SK-N-SH (cell line): Measurements from ENCODE around the gene FRYL. TPM values are rescaled to one million over a fixed set of nuclear protein-coding genes. Genes with fewer than 3 reads are reported as not detected.

Experiments used
- CTCF ChIA-PET: fragments of 300-600, 350-600 bp; formaldehyde crosslinking; extraction: SDS; loops from one replicate; lab custom pipeline; 2021; lab: Yijun Ruan, JAX
- POLR2A ChIA-PET: fragments of 350-600 bp; sonication (Branson Sonifier 250); formaldehyde crosslinking; extraction: SDS; loops from one replicate; lab custom pipeline; 2020; ENCODE audit warnings: antibody characterized with exemption, inconsistent platforms; lab: Yijun Ruan, JAX
- DNase-seq: peaks from one replicate; pipeline ENCODE4 v3.0.0; 2012
- H2AFZ ChIP-seq: fragments of 200-600 bp; sonication (generic); 2 replicates; pipeline ENCODE4 v1.8.1; 2016; ENCODE audit warnings: antibody characterized with exemption, mild to moderate bottlenecking, low read depth
- H3F3A ChIP-seq: fragments of 200-600 bp; sonication (generic); replicated peaks from 2 replicates; pipeline ENCODE3; 2016; ENCODE audit warnings: antibody characterized with exemption, mild to moderate bottlenecking; ENCODE audit not compliant: insufficient read depth
- H3K27ac ChIP-seq, 2 experiments: fragments of 200-500 bp in 1 of 2; fragments of 200-600 bp in 1 of 2; sonication (Bioruptor generic) in 1 of 2; sonication (generic), shearing (Covaris generic) in 1 of 2; 2 replicates each; pipeline versions ENCODE4 v1.5.1 to v1.6.1; 2014 to 2016; ENCODE audit warnings: low read depth in 2 of 2, inconsistent platforms in 1 of 2, low read length in 1 of 2, mild to moderate bottlenecking in 1 of 2, mixed read lengths in 1 of 2
- H3K27me3 ChIP-seq: fragments of 200-600 bp; sonication (generic), shearing (Covaris generic); 2 replicates; pipeline ENCODE4 v1.6.1; 2016; ENCODE audit warnings: mixed run types; ENCODE audit not compliant: insufficient read depth
- H3K36me3 ChIP-seq, 2 experiments: fragments of 200-500 bp in 1 of 2; fragments of 200-600 bp in 1 of 2; sonication (Bioruptor generic) in 1 of 2; sonication (generic) in 1 of 2; replicated peaks in 1 of 2; 2 replicates each; pipeline versions ENCODE3 to v1.5.1; 2014 to 2016; ENCODE audit warnings: low read length in 1 of 2, mild to moderate bottlenecking in 1 of 2; ENCODE audit not compliant: insufficient read depth in 2 of 2, control insufficient read depth in 1 of 2
- H3K4me1 ChIP-seq, 2 experiments: fragments of 200-500 bp in 1 of 2; fragments of 200-600 bp in 1 of 2; sonication (Bioruptor generic) in 1 of 2; sonication (generic), shearing (Covaris generic) in 1 of 2; 2 replicates each; pipeline versions ENCODE4 v1.5.1 to v1.6.1; 2014 to 2016; ENCODE audit warnings: low read depth in 1 of 2, low read length in 1 of 2, mixed run types in 1 of 2; ENCODE audit not compliant: insufficient read depth in 2 of 2, control insufficient read depth in 1 of 2
- H3K4me2 ChIP-seq: fragments of 200-600 bp; sonication (generic), shearing (Covaris generic); 2 replicates; pipeline ENCODE4 v1.6.1; 2017; ENCODE audit warnings: mixed run types
- H3K4me3 ChIP-seq, 2 experiments: fragments of 200-500 bp in 1 of 2; fragments of 200-600 bp in 1 of 2; sonication (Bioruptor generic) in 1 of 2; sonication (generic), shearing (Covaris generic) in 1 of 2; 2 replicates each; pipeline versions ENCODE4 v1.5.1 to v1.8.1; 2014 to 2016; ENCODE audit warnings: low read depth in 2 of 2, inconsistent platforms in 1 of 2, low read length in 1 of 2, mild to moderate bottlenecking in 1 of 2, mixed read lengths in 1 of 2, moderate library complexity in 1 of 2
- H3K79me2 ChIP-seq: fragments of 200-600 bp; sonication (generic); 2 replicates; pipeline ENCODE4 v1.8.1; 2017; ENCODE audit warnings: mild to moderate bottlenecking; ENCODE audit not compliant: insufficient read depth
- H3K9ac ChIP-seq: fragments of 200-600 bp; sonication (generic); 2 replicates; pipeline ENCODE4 v1.6.1; 2017; ENCODE audit warnings: mixed run types
- H3K9me2 ChIP-seq: fragments of 200-600 bp; sonication (generic); 2 replicates; pipeline ENCODE4 v1.6.1; 2017; ENCODE audit warnings: mixed run types
- H3K9me3 ChIP-seq: fragments of 200-600 bp; sonication (generic); 2 replicates; pipeline ENCODE4 v1.6.1; 2017; ENCODE audit warnings: mixed run types, mild to moderate bottlenecking, moderate library complexity
- H4K20me1 ChIP-seq: fragments of 200-600 bp; sonication (generic); 2 replicates; pipeline ENCODE4 v1.6.1; 2017; ENCODE audit warnings: mild to moderate bottlenecking, mixed run types; ENCODE audit not compliant: insufficient read depth
- CHD2 ChIP-seq: fragments of 150-350 bp; IDR thresholded peaks from 2 replicates; pipeline ENCODE4 v1.6.1; 2018; ENCODE audit warnings: low read length; ENCODE audit not compliant: partially characterized antibody
- ELF1 ChIP-seq: IDR thresholded peaks from 2 replicates; pipeline ENCODE4 v1.4.0; 2012
- EP300 ChIP-seq, 2 experiments: IDR thresholded peaks; 2 replicates each; pipeline versions ENCODE4 v1.4.0 to v1.6.1; 2012; ENCODE audit warnings: borderline replicate concordance in 1 of 2, low read depth in 1 of 2, low read length in 1 of 2
- NFIC ChIP-seq: IDR thresholded peaks from 2 replicates; pipeline ENCODE4 v1.4.0; 2012; ENCODE audit warnings: borderline replicate concordance
- NRF1 ChIP-seq: IDR thresholded peaks from 2 replicates; pipeline ENCODE4 v1.6.1; 2012; ENCODE audit warnings: low read depth, mild to moderate bottlenecking, low read length
- POLR2AphosphoS5 ChIP-seq: IDR thresholded peaks from 2 replicates; pipeline ENCODE4 v1.6.1; 2012; ENCODE audit warnings: low read depth, low read length
- RAD21 ChIP-seq: IDR thresholded peaks from 2 replicates; pipeline ENCODE4 v1.6.1; 2012; ENCODE audit warnings: mild to moderate bottlenecking, low read length
- RCOR1 ChIP-seq: fragments of 150-350 bp; IDR thresholded peaks from 2 replicates; pipeline ENCODE4 v1.6.1; 2017; ENCODE audit warnings: antibody characterized with exemption, low read length
- RFX5 ChIP-seq: IDR thresholded peaks from 2 replicates; pipeline ENCODE4 v1.6.1; 2012; ENCODE audit warnings: mild to moderate bottlenecking, improper control_type of control experiment, low read length
- RXRA ChIP-seq: IDR thresholded peaks from 2 replicates; pipeline ENCODE4 v1.4.0; 2012; ENCODE audit warnings: low read depth, mild to moderate bottlenecking, borderline replicate concordance
- TCF12 ChIP-seq: IDR thresholded peaks from 2 replicates; pipeline ENCODE4 v1.4.0; 2012
- USF1 ChIP-seq: IDR thresholded peaks from 2 replicates; pipeline ENCODE4 v1.4.0; 2012; ENCODE audit warnings: low read depth, borderline replicate concordance
- YY1 ChIP-seq: IDR thresholded peaks from 2 replicates; pipeline ENCODE4 v1.4.0; 2012; ENCODE audit warnings: low read depth, mild to moderate bottlenecking
- WGBS: methylation state at CpG from one replicate; pipeline ENCODE4 v1.1.6; 2017; ENCODE audit warnings: low lambda C conversion rate; 5-methylcytosine and 5-hydroxymethylcytosine counted together
- polyA plus RNA-seq, 3 experiments: library from polyadenylated mRNA; depleted of rRNA; stranded (reverse); fragments of >200 nt; gene quantifications; 2 replicates each; pipeline ENCODE4 v1.2.3, GENCODE V29; 2012
- TF ChIP-seq, protein P1 (sequence below): fragments of 200-600 bp; sonication (generic); IDR thresholded peaks from 2 replicates; pipeline ENCODE4 v1.6.1; 2017; ENCODE audit warnings: antibody characterized with exemption, mild to moderate bottlenecking, moderate library complexity
- TF ChIP-seq, protein P2 (sequence below): fragments of 150-350 bp; IDR thresholded peaks from 2 replicates; pipeline ENCODE4 v1.6.1; 2016; ENCODE audit warnings: mild to moderate bottlenecking, low read depth, low read length
- TF ChIP-seq, protein P3 (sequence below): IDR thresholded peaks from 2 replicates; pipeline ENCODE4 v1.6.1; 2012; ENCODE audit warnings: mild to moderate bottlenecking, low read depth, low read length, moderate library complexity

Gene FRYL
- polyA plus RNA-seq, 1 of the 3 experiments (the other 2 are of a cell fraction) = 8.2 TPM

DNA sequence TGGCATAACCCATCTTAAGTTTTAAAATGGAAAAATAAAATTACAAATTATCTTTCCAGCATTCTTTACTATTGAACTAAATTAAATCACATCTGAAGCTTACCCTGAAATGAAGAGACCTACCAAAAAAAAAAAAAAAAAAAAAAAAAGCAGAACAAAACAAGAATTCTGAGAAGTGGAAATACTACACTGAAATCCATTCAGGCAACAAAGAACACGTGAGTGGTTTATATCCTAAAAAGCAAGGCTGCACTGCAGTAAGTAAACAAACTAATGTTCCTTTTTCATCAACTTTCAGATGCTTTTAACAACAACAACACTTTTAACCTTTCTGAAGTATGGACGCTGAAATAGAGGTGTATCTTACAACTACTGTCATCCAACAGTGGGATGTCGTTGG, 7.5 kb downstream of the FRYL start (continued):
- TF ChIP-seq RXRA = no peak
- no peak for TF ChIP-seq RCOR1

GRCh38 chr4:48767055-48767929, 12.8 kb downstream of the FRYL start:
- Histone ChIP-seq H3K27me3 (no peaks in the 10 kb centered on the region), H3K4me1 (no peaks in the 10 kb centered on the region), H3K36me3 (no peaks in the 10 kb centered on the region), H3K79me2 (peaks cover 99% of the 10 kb centered on the region), H2AFZ (no peak overlapping the region), H3K9ac (no peak overlapping the region), H3K27ac (no peak overlapping the region), H3K9me3 (no peaks in the 10 kb centered on the region), H3K9me2 (no peaks in the 10 kb centered on the region), H3K4me2 (no peak overlapping the region), H3K4me3 (no peak overlapping the region), H3F3A (no peaks in the 10 kb centered on the region), H4K20me1 (peaks cover 34% of the 10 kb centered on the region)
- WGBS = 96% methylated on average over 12 of the region's 12 CpGs
- TF ChIP-seq USF1 = no peak
- TF ChIP-seq, protein P1, sequence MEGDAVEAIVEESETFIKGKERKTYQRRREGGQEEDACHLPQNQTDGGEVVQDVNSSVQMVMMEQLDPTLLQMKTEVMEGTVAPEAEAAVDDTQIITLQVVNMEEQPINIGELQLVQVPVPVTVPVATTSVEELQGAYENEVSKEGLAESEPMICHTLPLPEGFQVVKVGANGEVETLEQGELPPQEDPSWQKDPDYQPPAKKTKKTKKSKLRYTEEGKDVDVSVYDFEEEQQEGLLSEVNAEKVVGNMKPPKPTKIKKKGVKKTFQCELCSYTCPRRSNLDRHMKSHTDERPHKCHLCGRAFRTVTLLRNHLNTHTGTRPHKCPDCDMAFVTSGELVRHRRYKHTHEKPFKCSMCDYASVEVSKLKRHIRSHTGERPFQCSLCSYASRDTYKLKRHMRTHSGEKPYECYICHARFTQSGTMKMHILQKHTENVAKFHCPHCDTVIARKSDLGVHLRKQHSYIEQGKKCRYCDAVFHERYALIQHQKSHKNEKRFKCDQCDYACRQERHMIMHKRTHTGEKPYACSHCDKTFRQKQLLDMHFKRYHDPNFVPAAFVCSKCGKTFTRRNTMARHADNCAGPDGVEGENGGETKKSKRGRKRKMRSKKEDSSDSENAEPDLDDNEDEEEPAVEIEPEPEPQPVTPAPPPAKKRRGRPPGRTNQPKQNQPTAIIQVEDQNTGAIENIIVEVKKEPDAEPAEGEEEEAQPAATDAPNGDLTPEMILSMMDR = peak; percentile 27; the same call in 1 of the 2 replicates
- no peak for DNase-seq
- CTCF ChIA-PET = interaction anchor here (1.2 kb wide), 1 partner anchor 12 kb away, joined by 3 read pairs; no protein-coding TSS in a partner anchor
- POLR2A ChIA-PET = no interaction called here

- H3K27ac ChIP-seq = no peak overlapping the region
- POLR2A ChIA-PET = no interaction called here
Measured at GRCh38 chr4:48766131-48766792, 13.8 kb downstream of the FRYL start.

More at GRCh38 chr4:48766131-48766792, 13.8 kb downstream of the FRYL start:
- Histone ChIP-seq H3K36me3 (no peaks in the 10 kb centered on the region), H3K9me2 (no peaks in the 10 kb centered on the region), H3K4me2 (no peak overlapping the region), H3K4me3 (no peak overlapping the region), H3F3A (no peaks in the 10 kb centered on the region), H3K27me3 (no peaks in the 10 kb centered on the region), H3K9me3 (no peaks in the 10 kb centered on the region), H3K9ac (no peak overlapping the region), H4K20me1 (peaks cover 28% of the 10 kb centered on the region), H3K4me1 (no peaks in the 10 kb centered on the region), H3K79me2 (peaks cover 99% of the 10 kb centered on the region), H2AFZ (no peak overlapping the region)
- DNase-seq = no peak
- 94% methylated on average over 4 of the region's 4 CpGs for WGBS
- TF ChIP-seq ELF1 = no peak
- no peak for TF ChIP-seq POLR2AphosphoS5
- TF ChIP-seq EP300 (IDR thresholded peaks at IDR 0.05; ENCODE audit: borderline replicate concordance in 1 of 2, low read depth in 1 of 2, low read length in 1 of 2) = no peak
- TF ChIP-seq TCF12 = no peak
- TF ChIP-seq RFX5 = no peak
- no peak for TF ChIP-seq YY1
- no peak for TF ChIP-seq RAD21
- TF ChIP-seq, protein P2, sequence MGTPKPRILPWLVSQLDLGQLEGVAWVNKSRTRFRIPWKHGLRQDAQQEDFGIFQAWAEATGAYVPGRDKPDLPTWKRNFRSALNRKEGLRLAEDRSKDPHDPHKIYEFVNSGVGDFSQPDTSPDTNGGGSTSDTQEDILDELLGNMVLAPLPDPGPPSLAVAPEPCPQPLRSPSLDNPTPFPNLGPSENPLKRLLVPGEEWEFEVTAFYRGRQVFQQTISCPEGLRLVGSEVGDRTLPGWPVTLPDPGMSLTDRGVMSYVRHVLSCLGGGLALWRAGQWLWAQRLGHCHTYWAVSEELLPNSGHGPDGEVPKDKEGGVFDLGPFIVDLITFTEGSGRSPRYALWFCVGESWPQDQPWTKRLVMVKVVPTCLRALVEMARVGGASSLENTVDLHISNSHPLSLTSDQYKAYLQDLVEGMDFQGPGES = no peak
- TF ChIP-seq, protein P3, sequence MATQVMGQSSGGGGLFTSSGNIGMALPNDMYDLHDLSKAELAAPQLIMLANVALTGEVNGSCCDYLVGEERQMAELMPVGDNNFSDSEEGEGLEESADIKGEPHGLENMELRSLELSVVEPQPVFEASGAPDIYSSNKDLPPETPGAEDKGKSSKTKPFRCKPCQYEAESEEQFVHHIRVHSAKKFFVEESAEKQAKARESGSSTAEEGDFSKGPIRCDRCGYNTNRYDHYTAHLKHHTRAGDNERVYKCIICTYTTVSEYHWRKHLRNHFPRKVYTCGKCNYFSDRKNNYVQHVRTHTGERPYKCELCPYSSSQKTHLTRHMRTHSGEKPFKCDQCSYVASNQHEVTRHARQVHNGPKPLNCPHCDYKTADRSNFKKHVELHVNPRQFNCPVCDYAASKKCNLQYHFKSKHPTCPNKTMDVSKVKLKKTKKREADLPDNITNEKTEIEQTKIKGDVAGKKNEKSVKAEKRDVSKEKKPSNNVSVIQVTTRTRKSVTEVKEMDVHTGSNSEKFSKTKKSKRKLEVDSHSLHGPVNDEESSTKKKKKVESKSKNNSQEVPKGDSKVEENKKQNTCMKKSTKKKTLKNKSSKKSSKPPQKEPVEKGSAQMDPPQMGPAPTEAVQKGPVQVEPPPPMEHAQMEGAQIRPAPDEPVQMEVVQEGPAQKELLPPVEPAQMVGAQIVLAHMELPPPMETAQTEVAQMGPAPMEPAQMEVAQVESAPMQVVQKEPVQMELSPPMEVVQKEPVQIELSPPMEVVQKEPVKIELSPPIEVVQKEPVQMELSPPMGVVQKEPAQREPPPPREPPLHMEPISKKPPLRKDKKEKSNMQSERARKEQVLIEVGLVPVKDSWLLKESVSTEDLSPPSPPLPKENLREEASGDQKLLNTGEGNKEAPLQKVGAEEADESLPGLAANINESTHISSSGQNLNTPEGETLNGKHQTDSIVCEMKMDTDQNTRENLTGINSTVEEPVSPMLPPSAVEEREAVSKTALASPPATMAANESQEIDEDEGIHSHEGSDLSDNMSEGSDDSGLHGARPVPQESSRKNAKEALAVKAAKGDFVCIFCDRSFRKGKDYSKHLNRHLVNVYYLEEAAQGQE = no peak
- no peak for TF ChIP-seq NFIC
- no peak for TF ChIP-seq CHD2
- no peak for TF ChIP-seq NRF1
- CTCF ChIA-PET = no interaction called here
